ENCODE data around the gene TMED10.

- TF ChIP-seq CTCF (conservative IDR thresholded peaks at IDR 0.05; ENCODE audit: low read length) (no peak), EZH2phosphoT487 (IDR thresholded peaks at IDR 0.05; ENCODE audit: borderline replicate concordance, low read depth, low read length) (no peak)
Observed at GRCh38 chr14:75158843-75159614, 17.4 kb downstream of the TMED10 start.

Data from OCI-LY7 (cell line).